SK-N-SH (cell line): Measurements from ENCODE around the gene OR2AJ1. TPM values are rescaled to one million over a fixed set of nuclear protein-coding genes. Genes with fewer than 3 reads are reported as not detected.

ENCODE experiments used
- CTCF ChIA-PET: fragments of 300-600, 350-600 bp; formaldehyde crosslinking; extraction: SDS; loops from one replicate; lab custom pipeline; 2021; lab: Yijun Ruan, JAX
- POLR2A ChIA-PET: fragments of 350-600 bp; sonication (Branson Sonifier 250); formaldehyde crosslinking; extraction: SDS; loops from one replicate; lab custom pipeline; 2020; ENCODE audit warnings: antibody characterized with exemption, inconsistent platforms; lab: Yijun Ruan, JAX
- DNase-seq: peaks from one replicate; pipeline ENCODE4 v3.0.0; 2012
- H2AFZ ChIP-seq: fragments of 200-600 bp; sonication (generic); 2 replicates; pipeline ENCODE4 v1.8.1; 2016; ENCODE audit warnings: antibody characterized with exemption, mild to moderate bottlenecking, low read depth
- H3F3A ChIP-seq: fragments of 200-600 bp; sonication (generic); replicated peaks from 2 replicates; pipeline ENCODE3; 2016; ENCODE audit warnings: antibody characterized with exemption, mild to moderate bottlenecking; ENCODE audit not compliant: insufficient read depth
- H3K27ac ChIP-seq, 2 experiments: fragments of 200-500 bp in 1 of 2; fragments of 200-600 bp in 1 of 2; sonication (Bioruptor generic) in 1 of 2; sonication (generic), shearing (Covaris generic) in 1 of 2; 2 replicates each; pipeline versions ENCODE4 v1.5.1 to v1.6.1; 2014 to 2016; ENCODE audit warnings: low read depth in 2 of 2, inconsistent platforms in 1 of 2, low read length in 1 of 2, mild to moderate bottlenecking in 1 of 2, mixed read lengths in 1 of 2
- H3K27me3 ChIP-seq: fragments of 200-600 bp; sonication (generic), shearing (Covaris generic); 2 replicates; pipeline ENCODE4 v1.6.1; 2016; ENCODE audit warnings: mixed run types; ENCODE audit not compliant: insufficient read depth
- H3K36me3 ChIP-seq, 2 experiments: fragments of 200-500 bp in 1 of 2; fragments of 200-600 bp in 1 of 2; sonication (Bioruptor generic) in 1 of 2; sonication (generic) in 1 of 2; replicated peaks in 1 of 2; 2 replicates each; pipeline versions ENCODE3 to v1.5.1; 2014 to 2016; ENCODE audit warnings: low read length in 1 of 2, mild to moderate bottlenecking in 1 of 2; ENCODE audit not compliant: insufficient read depth in 2 of 2, control insufficient read depth in 1 of 2
- H3K4me1 ChIP-seq, 2 experiments: fragments of 200-500 bp in 1 of 2; fragments of 200-600 bp in 1 of 2; sonication (Bioruptor generic) in 1 of 2; sonication (generic), shearing (Covaris generic) in 1 of 2; 2 replicates each; pipeline versions ENCODE4 v1.5.1 to v1.6.1; 2014 to 2016; ENCODE audit warnings: low read depth in 1 of 2, low read length in 1 of 2, mixed run types in 1 of 2; ENCODE audit not compliant: insufficient read depth in 2 of 2, control insufficient read depth in 1 of 2
- H3K4me2 ChIP-seq: fragments of 200-600 bp; sonication (generic), shearing (Covaris generic); 2 replicates; pipeline ENCODE4 v1.6.1; 2017; ENCODE audit warnings: mixed run types
- H3K4me3 ChIP-seq, 2 experiments: fragments of 200-500 bp in 1 of 2; fragments of 200-600 bp in 1 of 2; sonication (Bioruptor generic) in 1 of 2; sonication (generic), shearing (Covaris generic) in 1 of 2; 2 replicates each; pipeline versions ENCODE4 v1.5.1 to v1.8.1; 2014 to 2016; ENCODE audit warnings: low read depth in 2 of 2, inconsistent platforms in 1 of 2, low read length in 1 of 2, mild to moderate bottlenecking in 1 of 2, mixed read lengths in 1 of 2, moderate library complexity in 1 of 2
- H3K79me2 ChIP-seq: fragments of 200-600 bp; sonication (generic); 2 replicates; pipeline ENCODE4 v1.8.1; 2017; ENCODE audit warnings: mild to moderate bottlenecking; ENCODE audit not compliant: insufficient read depth
- H3K9ac ChIP-seq: fragments of 200-600 bp; sonication (generic); 2 replicates; pipeline ENCODE4 v1.6.1; 2017; ENCODE audit warnings: mixed run types
- H3K9me2 ChIP-seq: fragments of 200-600 bp; sonication (generic); 2 replicates; pipeline ENCODE4 v1.6.1; 2017; ENCODE audit warnings: mixed run types
- H3K9me3 ChIP-seq: fragments of 200-600 bp; sonication (generic); 2 replicates; pipeline ENCODE4 v1.6.1; 2017; ENCODE audit warnings: mixed run types, mild to moderate bottlenecking, moderate library complexity
- H4K20me1 ChIP-seq: fragments of 200-600 bp; sonication (generic); 2 replicates; pipeline ENCODE4 v1.6.1; 2017; ENCODE audit warnings: mild to moderate bottlenecking, mixed run types; ENCODE audit not compliant: insufficient read depth
- CHD2 ChIP-seq: fragments of 150-350 bp; IDR thresholded peaks from 2 replicates; pipeline ENCODE4 v1.6.1; 2018; ENCODE audit warnings: low read length; ENCODE audit not compliant: partially characterized antibody
- ELF1 ChIP-seq: IDR thresholded peaks from 2 replicates; pipeline ENCODE4 v1.4.0; 2012
- EP300 ChIP-seq, 2 experiments: IDR thresholded peaks; 2 replicates each; pipeline versions ENCODE4 v1.4.0 to v1.6.1; 2012; ENCODE audit warnings: borderline replicate concordance in 1 of 2, low read depth in 1 of 2, low read length in 1 of 2
- FOSL2 ChIP-seq: IDR thresholded peaks from 2 replicates; pipeline ENCODE4 v1.4.0; 2012; ENCODE audit warnings: low read depth, mild to moderate bottlenecking, moderate library complexity, borderline replicate concordance
- FOXJ3 ChIP-seq: sonication (generic); formaldehyde crosslinking; IDR thresholded peaks from 2 replicates; pipeline ENCODE4 v1.5.1; 2020; ENCODE audit warnings: mild to moderate bottlenecking, missing genetic modification reagents
- FOXM1 ChIP-seq: IDR thresholded peaks from 2 replicates; pipeline ENCODE4 v1.4.0; 2012; ENCODE audit warnings: low read depth, mild to moderate bottlenecking
- GABPA ChIP-seq: IDR thresholded peaks from 2 replicates; pipeline ENCODE4 v1.4.0; 2012; ENCODE audit warnings: low read depth, mild to moderate bottlenecking
- GATA2 ChIP-seq: sonication (generic); formaldehyde crosslinking; IDR thresholded peaks from 2 replicates; pipeline ENCODE4 v1.5.0; 2020; ENCODE audit warnings: mild to moderate bottlenecking, missing genetic modification reagents
- NFIC ChIP-seq: IDR thresholded peaks from 2 replicates; pipeline ENCODE4 v1.4.0; 2012; ENCODE audit warnings: borderline replicate concordance
- NRF1 ChIP-seq: IDR thresholded peaks from 2 replicates; pipeline ENCODE4 v1.6.1; 2012; ENCODE audit warnings: low read depth, mild to moderate bottlenecking, low read length
- RAD21 ChIP-seq: IDR thresholded peaks from 2 replicates; pipeline ENCODE4 v1.6.1; 2012; ENCODE audit warnings: mild to moderate bottlenecking, low read length
- RXRA ChIP-seq: IDR thresholded peaks from 2 replicates; pipeline ENCODE4 v1.4.0; 2012; ENCODE audit warnings: low read depth, mild to moderate bottlenecking, borderline replicate concordance
- SIN3A ChIP-seq: IDR thresholded peaks from 2 replicates; pipeline ENCODE4 v1.6.1; 2012; ENCODE audit warnings: low read depth, mild to moderate bottlenecking, low read length, moderate library complexity, borderline replicate concordance
- SMC3 ChIP-seq: IDR thresholded peaks from 2 replicates; pipeline ENCODE4 v1.6.1; 2012; ENCODE audit warnings: low read depth, low read length, improper control_type of control experiment
- TCF12 ChIP-seq: IDR thresholded peaks from 2 replicates; pipeline ENCODE4 v1.4.0; 2012
- TEAD4 ChIP-seq: IDR thresholded peaks from 2 replicates; pipeline ENCODE4 v1.4.0; 2012; ENCODE audit warnings: mild to moderate bottlenecking, borderline replicate concordance; ENCODE audit not compliant: insufficient read depth
- YY1 ChIP-seq: IDR thresholded peaks from 2 replicates; pipeline ENCODE4 v1.4.0; 2012; ENCODE audit warnings: low read depth, mild to moderate bottlenecking
- WGBS: methylation state at CpG from one replicate; pipeline ENCODE4 v1.1.6; 2017; ENCODE audit warnings: low lambda C conversion rate; 5-methylcytosine and 5-hydroxymethylcytosine counted together
- polyA plus RNA-seq, 3 experiments: library from polyadenylated mRNA; depleted of rRNA; stranded (reverse); fragments of >200 nt; gene quantifications; 2 replicates each; pipeline ENCODE4 v1.2.3, GENCODE V29; 2012
- TF ChIP-seq, protein P1 (sequence below): IDR thresholded peaks from 2 replicates; pipeline ENCODE4 v1.4.0; 2012; ENCODE audit warnings: low read depth
- TF ChIP-seq, protein P2 (sequence below): IDR thresholded peaks from 2 replicates; pipeline ENCODE4; 2012
- TF ChIP-seq, protein P3 (sequence below): fragments of 200-600 bp; sonication (generic); IDR thresholded peaks from 2 replicates; pipeline ENCODE4 v1.6.1; 2017; ENCODE audit warnings: antibody characterized with exemption, mild to moderate bottlenecking, moderate library complexity
- TF ChIP-seq, protein P4 (sequence below): IDR thresholded peaks from 2 replicates; pipeline ENCODE4 v1.6.1; 2012; ENCODE audit warnings: mild to moderate bottlenecking, low read depth, low read length, moderate library complexity

OR2AJ1 gene, protein sequence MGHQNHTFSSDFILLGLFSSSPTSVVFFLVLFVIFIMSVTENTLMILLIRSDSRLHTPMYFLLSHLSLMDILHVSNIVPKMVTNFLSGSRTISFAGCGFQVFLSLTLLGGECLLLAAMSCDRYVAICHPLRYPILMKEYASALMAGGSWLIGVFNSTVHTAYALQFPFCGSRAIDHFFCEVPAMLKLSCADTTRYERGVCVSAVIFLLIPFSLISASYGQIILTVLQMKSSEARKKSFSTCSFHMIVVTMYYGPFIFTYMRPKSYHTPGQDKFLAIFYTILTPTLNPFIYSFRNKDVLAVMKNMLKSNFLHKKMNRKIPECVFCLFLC
- not detected in 2 replicates for polyA plus RNA-seq (2012; rRNA removed)
- not detected in 2 replicates for polyA plus RNA-seq (2012; cell fraction: cytosol; rRNA removed)
- not detected in 2 replicates for polyA plus RNA-seq (2012; cell fraction: nucleus; rRNA removed)

DNA sequence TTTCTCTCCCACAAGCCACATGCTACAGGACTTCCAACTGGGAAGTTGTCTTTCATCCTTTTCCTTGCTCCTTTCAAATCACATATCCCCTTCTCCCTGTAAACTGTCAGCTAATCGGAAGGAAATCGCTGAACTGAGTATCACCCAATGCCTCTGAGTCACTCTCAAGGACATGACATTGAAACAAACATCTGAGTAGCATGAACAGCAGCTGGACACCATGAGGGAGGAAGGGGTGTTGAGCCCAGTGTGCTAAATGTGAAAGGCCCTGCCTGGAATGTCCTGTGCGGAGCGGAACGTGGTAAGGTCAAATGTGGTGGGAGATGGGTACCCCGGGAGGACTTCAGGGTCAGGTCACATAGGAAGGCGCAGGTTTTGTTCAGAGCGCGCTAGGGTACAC, at the start of gene OR2AJ1:
OR2AJ1 (plus strand) TSS at position 22 of the 400 bp plus-strand sequence. CDS start 8,880 bp downstream, outside the sequence.
- Histone ChIP-seq H2AFZ (no peak within 1 kb of the TSS; the same call in 1 of the 2 replicates), H3K27me3 (peaks cover 6% of the 10 kb centered on the region; the same call in 1 of the 2 replicates), H3F3A (no peaks in the 10 kb centered on the region), H3K36me3 (no peaks in the 10 kb centered on the region), H4K20me1 (no peaks in the 10 kb centered on the region), H3K4me3 (no peak within 1 kb of the TSS), H3K4me2 (no peak within 1 kb of the TSS), H3K9me2 (no peaks in the 10 kb centered on the region), H3K9me3 (no peaks in the 10 kb centered on the region), H3K4me1 (no peaks in the 10 kb centered on the region), H3K79me2 (no peaks in the 10 kb centered on the region), H3K9ac (no peak within 1 kb of the TSS), H3K27ac (no peak within 1 kb of the TSS)
- POLR2A ChIA-PET = no interaction called here
- no peak for DNase-seq
- 17% methylated on average over 9 of the region's 9 CpGs for WGBS
- no peak for TF ChIP-seq FOXM1
- no peak for TF ChIP-seq ELF1
- no peak for TF ChIP-seq YY1
- CTCF ChIA-PET = interaction anchor here (1.0 to 1.9 kb wide), 2 partner anchors 12 kb away, joined by 3 to 4 read pairs; no protein-coding TSS in a partner anchor

DNA sequence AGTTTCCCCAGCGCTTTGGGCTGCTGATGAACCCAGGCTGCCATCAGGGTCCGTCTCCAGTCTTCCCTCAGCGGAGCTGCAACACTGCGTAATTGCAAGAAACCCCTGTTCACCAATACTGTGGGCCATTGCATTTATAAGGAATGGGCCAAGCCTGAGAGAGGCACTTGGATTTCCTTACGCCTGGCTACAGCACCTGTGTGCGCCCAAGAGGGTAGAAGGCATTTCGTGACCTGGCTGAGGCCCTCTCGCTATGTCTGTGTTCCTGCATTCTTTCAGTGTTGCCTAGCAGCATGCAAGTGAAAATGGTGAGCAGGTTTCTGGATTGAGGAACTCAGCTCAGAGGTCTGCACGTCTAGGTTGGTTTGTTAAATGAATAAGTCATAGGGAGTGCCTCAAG, 41.3 kb upstream of the OR2AJ1 start:
- DNase-seq = no peak
- 3% methylated on average over 4 of the region's 9 CpGs for WGBS
- Histone ChIP-seq H3K4me1 (no peaks in the 10 kb centered on the region), H3K27ac (no peak overlapping the region), H3K27me3 (peaks cover 3% of the 10 kb centered on the region; the same call in 1 of the 2 replicates), H3K79me2 (no peaks in the 10 kb centered on the region), H4K20me1 (no peaks in the 10 kb centered on the region), H3K4me3 (no peak overlapping the region), H3K9me2 (no peaks in the 10 kb centered on the region), H3K9ac (no peak overlapping the region), H3K4me2 (no peak overlapping the region), H3K9me3 (no peaks in the 10 kb centered on the region), H3K36me3 (no peaks in the 10 kb centered on the region), H3F3A (no peaks in the 10 kb centered on the region), H2AFZ (no peak overlapping the region)
- ChIA-PET CTCF (no interaction called here), POLR2A (no interaction called here)
- no peak for TF ChIP-seq GATA2 (CRISPR knock-in tag)
- no peak for TF ChIP-seq CHD2
- TF ChIP-seq SIN3A = no peak
- no peak for TF ChIP-seq TCF12
- no peak for TF ChIP-seq ELF1
- TF ChIP-seq, protein P1, sequence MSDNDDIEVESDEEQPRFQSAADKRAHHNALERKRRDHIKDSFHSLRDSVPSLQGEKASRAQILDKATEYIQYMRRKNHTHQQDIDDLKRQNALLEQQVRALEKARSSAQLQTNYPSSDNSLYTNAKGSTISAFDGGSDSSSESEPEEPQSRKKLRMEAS = no peak
- TF ChIP-seq NRF1 = no peak
- no peak for TF ChIP-seq FOSL2
- TF ChIP-seq RAD21 = no peak
- no peak for TF ChIP-seq TEAD4
- TF ChIP-seq FOXJ3 (CRISPR knock-in tag) = no peak
- TF ChIP-seq EP300 (IDR thresholded peaks at IDR 0.05; ENCODE audit: borderline replicate concordance in 1 of 2, low read depth in 1 of 2, low read length in 1 of 2) = no peak
- TF ChIP-seq, protein P2, sequence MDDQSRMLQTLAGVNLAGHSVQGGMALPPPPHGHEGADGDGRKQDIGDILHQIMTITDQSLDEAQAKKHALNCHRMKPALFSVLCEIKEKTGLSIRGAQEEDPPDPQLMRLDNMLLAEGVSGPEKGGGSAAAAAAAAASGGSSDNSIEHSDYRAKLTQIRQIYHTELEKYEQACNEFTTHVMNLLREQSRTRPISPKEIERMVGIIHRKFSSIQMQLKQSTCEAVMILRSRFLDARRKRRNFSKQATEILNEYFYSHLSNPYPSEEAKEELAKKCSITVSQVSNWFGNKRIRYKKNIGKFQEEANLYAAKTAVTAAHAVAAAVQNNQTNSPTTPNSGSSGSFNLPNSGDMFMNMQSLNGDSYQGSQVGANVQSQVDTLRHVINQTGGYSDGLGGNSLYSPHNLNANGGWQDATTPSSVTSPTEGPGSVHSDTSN = no peak
- TF ChIP-seq, protein P3, sequence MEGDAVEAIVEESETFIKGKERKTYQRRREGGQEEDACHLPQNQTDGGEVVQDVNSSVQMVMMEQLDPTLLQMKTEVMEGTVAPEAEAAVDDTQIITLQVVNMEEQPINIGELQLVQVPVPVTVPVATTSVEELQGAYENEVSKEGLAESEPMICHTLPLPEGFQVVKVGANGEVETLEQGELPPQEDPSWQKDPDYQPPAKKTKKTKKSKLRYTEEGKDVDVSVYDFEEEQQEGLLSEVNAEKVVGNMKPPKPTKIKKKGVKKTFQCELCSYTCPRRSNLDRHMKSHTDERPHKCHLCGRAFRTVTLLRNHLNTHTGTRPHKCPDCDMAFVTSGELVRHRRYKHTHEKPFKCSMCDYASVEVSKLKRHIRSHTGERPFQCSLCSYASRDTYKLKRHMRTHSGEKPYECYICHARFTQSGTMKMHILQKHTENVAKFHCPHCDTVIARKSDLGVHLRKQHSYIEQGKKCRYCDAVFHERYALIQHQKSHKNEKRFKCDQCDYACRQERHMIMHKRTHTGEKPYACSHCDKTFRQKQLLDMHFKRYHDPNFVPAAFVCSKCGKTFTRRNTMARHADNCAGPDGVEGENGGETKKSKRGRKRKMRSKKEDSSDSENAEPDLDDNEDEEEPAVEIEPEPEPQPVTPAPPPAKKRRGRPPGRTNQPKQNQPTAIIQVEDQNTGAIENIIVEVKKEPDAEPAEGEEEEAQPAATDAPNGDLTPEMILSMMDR = no peak
- no peak for TF ChIP-seq RXRA
- TF ChIP-seq NFIC = no peak
- no peak for TF ChIP-seq FOXM1
- no peak for TF ChIP-seq GABPA
- TF ChIP-seq, protein P4, sequence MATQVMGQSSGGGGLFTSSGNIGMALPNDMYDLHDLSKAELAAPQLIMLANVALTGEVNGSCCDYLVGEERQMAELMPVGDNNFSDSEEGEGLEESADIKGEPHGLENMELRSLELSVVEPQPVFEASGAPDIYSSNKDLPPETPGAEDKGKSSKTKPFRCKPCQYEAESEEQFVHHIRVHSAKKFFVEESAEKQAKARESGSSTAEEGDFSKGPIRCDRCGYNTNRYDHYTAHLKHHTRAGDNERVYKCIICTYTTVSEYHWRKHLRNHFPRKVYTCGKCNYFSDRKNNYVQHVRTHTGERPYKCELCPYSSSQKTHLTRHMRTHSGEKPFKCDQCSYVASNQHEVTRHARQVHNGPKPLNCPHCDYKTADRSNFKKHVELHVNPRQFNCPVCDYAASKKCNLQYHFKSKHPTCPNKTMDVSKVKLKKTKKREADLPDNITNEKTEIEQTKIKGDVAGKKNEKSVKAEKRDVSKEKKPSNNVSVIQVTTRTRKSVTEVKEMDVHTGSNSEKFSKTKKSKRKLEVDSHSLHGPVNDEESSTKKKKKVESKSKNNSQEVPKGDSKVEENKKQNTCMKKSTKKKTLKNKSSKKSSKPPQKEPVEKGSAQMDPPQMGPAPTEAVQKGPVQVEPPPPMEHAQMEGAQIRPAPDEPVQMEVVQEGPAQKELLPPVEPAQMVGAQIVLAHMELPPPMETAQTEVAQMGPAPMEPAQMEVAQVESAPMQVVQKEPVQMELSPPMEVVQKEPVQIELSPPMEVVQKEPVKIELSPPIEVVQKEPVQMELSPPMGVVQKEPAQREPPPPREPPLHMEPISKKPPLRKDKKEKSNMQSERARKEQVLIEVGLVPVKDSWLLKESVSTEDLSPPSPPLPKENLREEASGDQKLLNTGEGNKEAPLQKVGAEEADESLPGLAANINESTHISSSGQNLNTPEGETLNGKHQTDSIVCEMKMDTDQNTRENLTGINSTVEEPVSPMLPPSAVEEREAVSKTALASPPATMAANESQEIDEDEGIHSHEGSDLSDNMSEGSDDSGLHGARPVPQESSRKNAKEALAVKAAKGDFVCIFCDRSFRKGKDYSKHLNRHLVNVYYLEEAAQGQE = no peak
- no peak for TF ChIP-seq SMC3
